Measurements from ENCODE around the gene VWF.

- TF ChIP-seq, protein P1, sequence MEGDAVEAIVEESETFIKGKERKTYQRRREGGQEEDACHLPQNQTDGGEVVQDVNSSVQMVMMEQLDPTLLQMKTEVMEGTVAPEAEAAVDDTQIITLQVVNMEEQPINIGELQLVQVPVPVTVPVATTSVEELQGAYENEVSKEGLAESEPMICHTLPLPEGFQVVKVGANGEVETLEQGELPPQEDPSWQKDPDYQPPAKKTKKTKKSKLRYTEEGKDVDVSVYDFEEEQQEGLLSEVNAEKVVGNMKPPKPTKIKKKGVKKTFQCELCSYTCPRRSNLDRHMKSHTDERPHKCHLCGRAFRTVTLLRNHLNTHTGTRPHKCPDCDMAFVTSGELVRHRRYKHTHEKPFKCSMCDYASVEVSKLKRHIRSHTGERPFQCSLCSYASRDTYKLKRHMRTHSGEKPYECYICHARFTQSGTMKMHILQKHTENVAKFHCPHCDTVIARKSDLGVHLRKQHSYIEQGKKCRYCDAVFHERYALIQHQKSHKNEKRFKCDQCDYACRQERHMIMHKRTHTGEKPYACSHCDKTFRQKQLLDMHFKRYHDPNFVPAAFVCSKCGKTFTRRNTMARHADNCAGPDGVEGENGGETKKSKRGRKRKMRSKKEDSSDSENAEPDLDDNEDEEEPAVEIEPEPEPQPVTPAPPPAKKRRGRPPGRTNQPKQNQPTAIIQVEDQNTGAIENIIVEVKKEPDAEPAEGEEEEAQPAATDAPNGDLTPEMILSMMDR (IDR thresholded peaks at IDR 0.05; ENCODE audit: low read length), result no peak
- TF ChIP-seq EZH2 (IDR thresholded peaks at IDR 0.05; ENCODE audit: borderline replicate concordance, low read length), result no peak
These were observed 9.1 kb downstream of the VWF start for GRCh38 chr12:6115389-6115788.

Data from OCI-LY1 (cell line).